SJCRH30 (cell line): ENCODE measurements around the gene CDC42BPB. TPM values are rescaled to one million over a fixed set of nuclear protein-coding genes. Genes with fewer than 3 reads are reported as not detected.
"Not testable (repeated sequence)": the region's sequence is repeated elsewhere in the genome, so short reads cannot be mapped to it uniquely, and the experiment has no call there.

Experiments used
- DNase-seq, 2 experiments: peaks; one replicate each; pipeline ENCODE4 v3.0.0-alpha.2; 2015 to 2020
- H3K27ac ChIP-seq: fragments of 250-450 bp; sonication (Bioruptor Pico); 2 replicates; pipeline ENCODE4 v1.5.1; 2020; ENCODE audit warnings: mild to moderate bottlenecking, moderate library complexity
- H3K27me3 ChIP-seq: fragments of 250-450 bp; sonication (Bioruptor Pico); 2 replicates; pipeline ENCODE4 v1.5.1; 2020; ENCODE audit warnings: mild to moderate bottlenecking, moderate library complexity
- H3K36me3 ChIP-seq: fragments of 250-450 bp; sonication (Bioruptor Pico); 2 replicates; pipeline ENCODE4 v1.5.1; 2020; ENCODE audit warnings: mild to moderate bottlenecking, moderate library complexity
- H3K4me1 ChIP-seq: fragments of 250-450 bp; sonication (Bioruptor Pico); 2 replicates; pipeline ENCODE4 v1.5.1; 2020; ENCODE audit warnings: mild to moderate bottlenecking, moderate library complexity
- H3K4me3 ChIP-seq: fragments of 250-450 bp; sonication (Bioruptor Pico); 2 replicates; pipeline ENCODE4 v1.5.1; 2020; ENCODE audit warnings: mild to moderate bottlenecking, moderate library complexity
- H3K9me3 ChIP-seq: fragments of 250-450 bp; sonication (Bioruptor Pico); replicated peaks from 2 replicates; pipeline ENCODE4 v1.5.1; 2020; ENCODE audit warnings: mild to moderate bottlenecking, moderate library complexity
- total RNA-seq: library from RNA; depleted of rRNA; stranded (reverse); fragments of >200 nt; shearing (Covaris generic); gene quantifications from 2 replicates; pipeline ENCODE4 v1.2.3, GENCODE V29; 2014

CDC42BPB gene
- total RNA-seq, 1 experiment from 2014 or later = 43.4 TPM

- Histone ChIP-seq H3K27me3 (no peaks in the 10 kb centered on the region), H3K4me3 (peak overlapping the region; percentile 75), H3K27ac (peak overlapping the region; percentile 12; the same call in 1 of the 2 replicates), H3K4me1 (peaks cover 6% of the 10 kb centered on the region; the same call in 1 of the 2 replicates), H3K9me3 (no peaks in the 10 kb centered on the region), H3K36me3 (no peaks in the 10 kb centered on the region)
- peak; percentile 79 to 86 for DNase-seq
These were observed 874 bp downstream of the CDC42BPB start for GRCh38 chr14:103056322-103057027.

DNA sequence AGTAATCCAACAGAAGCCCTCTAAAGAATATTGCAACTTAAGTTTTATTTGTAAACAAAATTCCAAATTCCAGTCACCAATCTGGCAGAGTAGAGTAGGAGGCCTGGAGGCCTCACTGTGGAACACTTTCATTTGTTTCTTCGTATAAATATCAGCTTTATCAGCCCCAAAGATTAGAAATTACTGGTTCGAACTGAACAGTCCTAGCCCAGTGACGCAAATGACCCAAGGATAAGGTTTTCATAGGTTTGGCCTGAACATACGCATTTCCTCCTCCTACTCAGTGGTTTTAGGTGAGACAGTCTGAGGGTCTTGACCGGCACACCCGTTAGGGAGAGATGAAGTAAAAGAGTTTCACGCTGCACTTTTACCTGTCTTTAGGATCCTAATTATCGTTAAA lies 1.7 kb downstream of the CDC42BPB start:
- DNase-seq = no peak
- peaks cover 6% of the 10 kb centered on the region; the same call in 1 of the 2 replicates for H3K4me1 ChIP-seq
- H3K27ac ChIP-seq = no peak overlapping the region
- H3K9me3 ChIP-seq = no peaks in the 10 kb centered on the region
- H3K27me3 ChIP-seq = no peaks in the 10 kb centered on the region
- H3K36me3 ChIP-seq = no peaks in the 10 kb centered on the region
- H3K4me3 ChIP-seq = peak overlapping the region; percentile 75

- Histone ChIP-seq H3K36me3 (no peaks in the 10 kb centered on the region), H3K4me1 (0 out of 2 replicates have a peak, but pooled peaks cover 2% of the 10 kb centered on the region), H3K27ac (no peak overlapping the region), H3K9me3 (no peaks in the 10 kb centered on the region), H3K27me3 (no peaks in the 10 kb centered on the region), H3K4me3 (no peak overlapping the region)
- DNase-seq = no peak
These were observed 4.9 kb downstream of the CDC42BPB start for GRCh38 chr14:103052407-103052806.

DNA sequence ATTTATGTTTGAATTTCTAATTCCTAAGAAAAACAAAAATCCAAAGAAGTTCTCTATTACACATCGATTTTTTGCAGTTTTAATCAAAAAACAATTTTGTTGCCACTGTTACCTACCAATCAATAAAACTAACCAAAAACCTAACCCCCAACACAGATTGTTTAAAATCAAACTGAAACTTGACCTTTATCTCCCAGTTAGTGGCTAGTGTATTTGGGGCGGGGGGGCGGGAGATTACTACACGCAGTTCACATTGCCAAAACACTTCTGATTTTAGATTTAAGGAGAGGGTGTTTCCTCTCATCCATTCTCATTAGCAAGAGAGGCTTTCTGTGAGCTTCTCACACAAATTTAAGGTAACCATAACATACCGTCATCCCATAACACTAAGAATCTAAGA lies 6.4 kb downstream of the CDC42BPB start:
- Histone ChIP-seq H3K27me3 (no peaks in the 10 kb centered on the region), H3K27ac (no peak overlapping the region), H3K4me3 (no peak overlapping the region), H3K36me3 (no peaks in the 10 kb centered on the region), H3K4me1 (0 out of 2 replicates have a peak, but pooled peaks cover 2% of the 10 kb centered on the region), H3K9me3 (no peaks in the 10 kb centered on the region)
- no peak for DNase-seq

DNA sequence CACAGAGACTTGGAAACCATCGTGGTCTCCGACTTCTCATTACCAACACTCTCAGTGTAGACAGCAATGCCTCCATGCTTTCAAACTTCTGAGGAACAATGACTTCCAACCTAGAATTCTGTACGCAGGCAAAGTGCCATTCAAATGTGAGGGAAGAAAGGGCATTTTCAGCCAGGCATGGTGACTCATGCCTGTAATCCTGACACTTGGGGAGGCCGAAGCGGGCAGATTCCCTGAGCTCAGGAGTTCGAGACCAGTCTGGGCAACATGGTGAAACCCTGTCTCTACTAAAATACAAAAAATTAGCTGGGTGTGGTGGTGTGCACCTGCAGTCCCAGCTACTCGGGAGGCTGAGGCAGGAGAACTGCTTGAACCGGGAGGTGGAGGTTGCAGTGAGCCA lies 9.9 kb downstream of the CDC42BPB start:
- not testable (repeated sequence) for H3K9me3 ChIP-seq, H3K4me1 ChIP-seq, H3K4me3 ChIP-seq, H3K27ac ChIP-seq, DNase-seq, H3K36me3 ChIP-seq, H3K27me3 ChIP-seq

DNA sequence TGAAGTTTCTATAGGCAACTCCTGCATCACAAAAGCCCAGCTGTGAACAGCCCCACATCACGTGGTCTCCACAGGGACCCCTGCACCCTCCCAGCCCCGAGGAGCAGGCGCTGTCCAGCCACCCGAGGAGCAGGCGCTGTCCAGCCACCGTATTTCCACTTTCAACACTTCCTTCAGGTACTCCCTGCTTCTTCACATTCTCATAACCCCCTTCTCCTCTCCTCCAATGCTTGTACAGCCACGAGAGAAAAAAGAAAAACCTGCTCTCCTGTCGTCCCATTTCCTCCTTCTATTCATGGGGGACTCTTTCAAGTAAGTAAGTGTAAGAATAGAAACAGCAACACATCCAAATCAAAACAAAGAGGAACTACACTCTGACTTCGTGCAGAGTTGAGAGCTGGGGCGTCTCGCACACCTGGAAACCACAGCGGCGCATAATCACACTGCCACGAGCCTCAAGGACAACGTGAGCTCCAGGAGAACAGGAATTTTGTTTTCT lies 11.9 kb downstream of the CDC42BPB start:
- no peaks in the 10 kb centered on the region for H3K27me3 ChIP-seq
- H3K27ac ChIP-seq = no peak overlapping the region
- H3K36me3 ChIP-seq = peaks cover 13% of the 10 kb centered on the region; the same call in 1 of the 2 replicates
- no peaks in the 10 kb centered on the region for H3K4me1 ChIP-seq
- H3K9me3 ChIP-seq = no peaks in the 10 kb centered on the region
- no peak for DNase-seq
- H3K4me3 ChIP-seq = no peak overlapping the region

GRCh38 chr14:103043257-103044015 lies 13.9 kb downstream of the CDC42BPB start:
- no peak for DNase-seq
- Histone ChIP-seq H3K4me3 (no peak overlapping the region), H3K4me1 (no peaks in the 10 kb centered on the region), H3K9me3 (peaks cover 4% of the 10 kb centered on the region; the same call in 1 of the 2 replicates), H3K27ac (no peak overlapping the region), H3K27me3 (no peaks in the 10 kb centered on the region), H3K36me3 (peaks cover 13% of the 10 kb centered on the region; the same call in 1 of the 2 replicates)

DNA sequence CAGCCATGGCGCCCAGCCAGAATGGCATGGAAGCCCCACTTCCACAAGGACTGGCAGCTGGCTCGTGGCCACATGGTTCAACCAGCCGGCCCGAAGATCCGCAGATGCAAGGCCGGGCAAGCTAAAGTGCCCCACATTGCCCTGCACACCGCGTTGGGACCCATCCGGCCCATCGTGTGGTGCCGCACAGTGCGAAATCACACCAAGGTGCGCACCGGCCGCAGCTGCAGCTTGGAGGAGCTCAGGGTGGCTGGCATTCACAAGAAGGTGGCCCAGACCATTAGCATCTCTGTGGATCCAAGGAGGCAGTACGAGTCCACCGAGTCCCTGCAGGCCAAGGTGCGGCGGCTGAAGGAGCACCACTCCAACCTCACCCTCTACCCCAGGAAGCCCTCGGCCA lies 15.9 kb downstream of the CDC42BPB start:
- peaks cover 13% of the 10 kb centered on the region; the same call in 1 of the 2 replicates for H3K36me3 ChIP-seq
- H3K9me3 ChIP-seq = peaks cover 4% of the 10 kb centered on the region; the same call in 1 of the 2 replicates
- no peak overlapping the region for H3K4me3 ChIP-seq
- no peak for DNase-seq
- H3K4me1 ChIP-seq = no peaks in the 10 kb centered on the region
- H3K27ac ChIP-seq = no peak overlapping the region
- H3K27me3 ChIP-seq = no peaks in the 10 kb centered on the region

- Histone ChIP-seq H3K36me3 (no peaks in the 10 kb centered on the region), H3K9me3 (no peaks in the 10 kb centered on the region), H3K4me1 (no peaks in the 10 kb centered on the region; the same call in 1 of the 2 replicates), H3K27me3 (no peaks in the 10 kb centered on the region), H3K27ac (no peak overlapping the region), H3K4me3 (no peak overlapping the region)
- DNase-seq = no peak
These were observed 23.7 kb downstream of the CDC42BPB start for GRCh38 chr14:103033681-103034096.

- Histone ChIP-seq H3K27me3 (no peaks in the 10 kb centered on the region), H3K4me3 (no peak overlapping the region), H3K36me3 (no peaks in the 10 kb centered on the region), H3K9me3 (no peaks in the 10 kb centered on the region), H3K4me1 (no peaks in the 10 kb centered on the region; the same call in 1 of the 2 replicates), H3K27ac (no peak overlapping the region)
- peak in 1 of 2 experiments; percentile 43 for DNase-seq
These were observed 25.4 kb downstream of the CDC42BPB start for GRCh38 chr14:103031956-103032355.

GRCh38 chr14:103031566-103031911 lies 25.8 kb downstream of the CDC42BPB start:
- no peak for DNase-seq
- H3K4me3 ChIP-seq = no peak overlapping the region
- H3K27ac ChIP-seq = no peak overlapping the region
- H3K27me3 ChIP-seq = no peaks in the 10 kb centered on the region
- no peaks in the 10 kb centered on the region for H3K9me3 ChIP-seq
- H3K4me1 ChIP-seq = no peaks in the 10 kb centered on the region; the same call in 1 of the 2 replicates
- H3K36me3 ChIP-seq = no peaks in the 10 kb centered on the region

DNA sequence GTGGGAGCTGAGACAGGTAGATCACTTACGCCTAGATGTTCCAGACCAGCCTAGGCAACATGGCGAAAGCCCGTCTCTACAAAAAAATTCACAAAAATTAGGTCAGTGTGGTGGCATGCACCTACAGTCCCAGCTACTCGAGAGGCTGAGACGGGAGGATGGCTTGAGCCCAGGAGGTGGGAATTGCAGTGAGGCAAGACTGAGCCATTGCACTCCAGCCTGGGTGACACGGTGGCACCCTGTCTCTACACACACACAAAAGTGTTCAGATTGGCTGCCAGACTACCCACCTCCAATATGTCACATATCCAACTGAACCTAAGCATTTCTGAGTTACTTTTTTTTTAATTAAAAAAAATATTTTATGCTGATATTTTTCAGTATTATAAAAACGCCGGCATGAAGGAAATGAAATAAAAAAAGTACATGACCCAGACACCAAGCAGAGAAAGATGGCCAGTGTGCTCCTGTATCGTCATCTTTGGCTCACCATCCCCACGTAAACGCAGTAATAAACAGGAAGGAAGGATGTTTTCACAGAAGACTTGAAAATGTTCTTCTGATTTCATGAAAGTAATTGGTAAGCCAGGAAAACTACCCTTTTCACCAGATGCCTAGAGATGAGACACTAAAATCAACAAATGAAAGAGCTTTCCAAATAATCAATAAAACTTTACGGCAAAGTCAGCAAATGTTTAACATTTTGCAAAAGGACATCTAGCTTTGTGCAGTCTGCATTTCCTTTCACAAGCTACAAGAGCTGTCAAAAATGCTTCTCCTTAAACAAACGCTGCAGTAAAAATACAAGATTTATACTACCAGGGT lies 26.4 kb downstream of the CDC42BPB start:
- no peak overlapping the region for H3K4me3 ChIP-seq
- H3K4me1 ChIP-seq = no peaks in the 10 kb centered on the region; the same call in 1 of the 2 replicates
- no peaks in the 10 kb centered on the region for H3K27me3 ChIP-seq
- no peak for DNase-seq
- H3K9me3 ChIP-seq = no peaks in the 10 kb centered on the region
- H3K36me3 ChIP-seq = no peaks in the 10 kb centered on the region
- no peak overlapping the region for H3K27ac ChIP-seq

DNA sequence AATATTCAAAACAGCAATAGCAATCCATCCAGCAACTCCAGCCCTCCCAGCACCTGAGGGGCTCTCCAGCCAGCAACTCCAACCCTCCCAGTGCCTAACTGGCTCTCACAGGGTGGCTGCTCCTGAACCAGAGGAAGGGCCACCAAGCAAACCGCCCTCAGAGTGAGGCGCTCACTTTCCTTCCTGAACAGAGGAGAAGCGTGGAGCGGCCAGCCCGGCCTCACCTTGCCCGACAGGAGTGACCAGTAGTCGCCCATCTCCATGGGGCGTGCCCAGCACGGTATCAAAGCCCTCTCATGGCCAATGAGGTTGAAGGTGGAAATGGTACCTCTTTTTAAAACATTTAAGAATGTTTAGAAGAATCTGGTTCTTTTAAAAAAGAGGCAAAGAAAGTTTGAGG lies 27.4 kb downstream of the CDC42BPB start:
- H3K4me3 ChIP-seq = no peak overlapping the region
- H3K27ac ChIP-seq = no peak overlapping the region
- no peaks in the 10 kb centered on the region for H3K9me3 ChIP-seq
- no peaks in the 10 kb centered on the region for H3K27me3 ChIP-seq
- DNase-seq = no peak
- H3K4me1 ChIP-seq = no peaks in the 10 kb centered on the region; the same call in 1 of the 2 replicates
- no peaks in the 10 kb centered on the region for H3K36me3 ChIP-seq

- Histone ChIP-seq H3K4me1 (no peaks in the 10 kb centered on the region; the same call in none of the 2 replicates), H3K27ac (no peak overlapping the region), H3K4me3 (no peak overlapping the region), H3K36me3 (no peaks in the 10 kb centered on the region), H3K27me3 (no peaks in the 10 kb centered on the region), H3K9me3 (no peaks in the 10 kb centered on the region)
- DNase-seq = no peak
These were observed 28.6 kb downstream of the CDC42BPB start for GRCh38 chr14:103028772-103029171.
